ENCODE data around the gene SGIP1. TPM values are rescaled to one million over a fixed set of nuclear protein-coding genes. Genes with fewer than 3 reads are reported as not detected.

SGIP1 gene
- total RNA-seq, 2 donors from 2014 or later = 1.2 to 3.1 TPM

DNA sequence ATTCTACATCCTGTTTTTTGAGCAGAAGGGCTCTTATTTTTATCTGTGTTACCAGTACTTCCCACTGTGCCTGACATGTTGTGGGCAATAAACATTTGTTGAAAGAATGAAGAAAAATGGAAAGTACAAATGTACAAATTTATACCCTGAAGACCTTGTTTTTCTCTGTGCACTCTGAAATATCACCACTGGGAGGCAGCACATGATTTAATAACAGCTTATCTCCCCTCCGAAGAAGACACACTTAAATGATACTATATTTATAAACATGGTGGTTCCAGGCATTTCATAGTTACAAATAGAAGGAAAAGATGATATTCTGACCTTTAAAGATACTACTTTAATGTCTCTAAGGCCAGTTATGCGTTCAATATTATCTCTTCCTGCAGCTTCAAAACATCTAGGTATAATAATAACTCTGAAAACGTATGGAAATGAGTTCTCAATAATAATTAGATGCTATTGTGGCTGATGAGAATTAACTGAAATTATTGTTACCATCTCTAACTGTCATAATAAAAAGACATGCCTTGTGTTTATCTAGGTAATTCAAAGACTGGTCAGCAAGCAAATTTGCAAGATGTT, 231.1 kb downstream of the SGIP1 start:
- Histone ChIP-seq H3K27ac (no peak overlapping the region), H3K4me3 (no peak overlapping the region), H3K9ac (ENCODE audit: low read depth in 2 of 2, low read length in 2 of 2) (no peak overlapping the region), H3K9me3 (no peaks in the 10 kb centered on the region), H3K27me3 (no peaks in the 10 kb centered on the region), H3K4me1 (no peaks in the 10 kb centered on the region), H3K36me3 (no peaks in the 10 kb centered on the region)
- peak; percentile 59 for DNase-seq
- intact Hi-C loops (cut with DNase I) = loop anchor here (5.0 to 10.0 kb wide), 3 partner anchors 230 to 450 kb away; no protein-coding TSS in a partner anchor
- TF ChIP-seq, protein P1, sequence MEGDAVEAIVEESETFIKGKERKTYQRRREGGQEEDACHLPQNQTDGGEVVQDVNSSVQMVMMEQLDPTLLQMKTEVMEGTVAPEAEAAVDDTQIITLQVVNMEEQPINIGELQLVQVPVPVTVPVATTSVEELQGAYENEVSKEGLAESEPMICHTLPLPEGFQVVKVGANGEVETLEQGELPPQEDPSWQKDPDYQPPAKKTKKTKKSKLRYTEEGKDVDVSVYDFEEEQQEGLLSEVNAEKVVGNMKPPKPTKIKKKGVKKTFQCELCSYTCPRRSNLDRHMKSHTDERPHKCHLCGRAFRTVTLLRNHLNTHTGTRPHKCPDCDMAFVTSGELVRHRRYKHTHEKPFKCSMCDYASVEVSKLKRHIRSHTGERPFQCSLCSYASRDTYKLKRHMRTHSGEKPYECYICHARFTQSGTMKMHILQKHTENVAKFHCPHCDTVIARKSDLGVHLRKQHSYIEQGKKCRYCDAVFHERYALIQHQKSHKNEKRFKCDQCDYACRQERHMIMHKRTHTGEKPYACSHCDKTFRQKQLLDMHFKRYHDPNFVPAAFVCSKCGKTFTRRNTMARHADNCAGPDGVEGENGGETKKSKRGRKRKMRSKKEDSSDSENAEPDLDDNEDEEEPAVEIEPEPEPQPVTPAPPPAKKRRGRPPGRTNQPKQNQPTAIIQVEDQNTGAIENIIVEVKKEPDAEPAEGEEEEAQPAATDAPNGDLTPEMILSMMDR (IDR thresholded peaks at IDR 0.05) = peak; percentile 62

DNA sequence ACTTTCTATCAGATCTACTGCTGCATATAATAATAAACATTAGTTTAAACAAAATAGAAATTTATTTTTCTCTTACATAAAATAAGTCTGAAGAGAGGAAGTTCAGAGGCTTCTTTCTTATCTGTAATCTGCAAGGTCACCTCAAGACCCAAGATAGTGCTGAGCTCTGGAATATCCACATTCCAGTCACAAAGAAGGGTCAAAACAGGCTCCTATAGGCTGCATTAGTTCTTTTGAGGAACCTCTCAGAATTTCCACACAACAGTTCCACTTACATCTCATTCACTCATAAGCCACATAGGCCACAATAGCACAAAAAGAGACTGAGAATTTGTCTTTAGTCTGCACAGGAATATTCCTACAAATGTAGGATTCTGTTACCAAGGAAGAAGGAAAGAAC, 233.7 kb downstream of the SGIP1 start:
- no peak overlapping the region for H3K27ac ChIP-seq
- TF ChIP-seq, protein P1 (IDR thresholded peaks at IDR 0.05) = no peak
- H3K4me3 ChIP-seq = no peak overlapping the region
- no peaks in the 10 kb centered on the region for H3K36me3 ChIP-seq
- H3K4me1 ChIP-seq = no peaks in the 10 kb centered on the region
- intact Hi-C loops (cut with DNase I) = loop anchor here (10.0 kb wide), 2 partner anchors 227 to 447 kb away; no protein-coding TSS in a partner anchor
- H3K9me3 ChIP-seq = no peaks in the 10 kb centered on the region
- no peak overlapping the region for H3K9ac ChIP-seq (ENCODE audit: low read depth in 2 of 2, low read length in 2 of 2)
- no peak for DNase-seq
- H3K27me3 ChIP-seq = no peaks in the 10 kb centered on the region

DNA sequence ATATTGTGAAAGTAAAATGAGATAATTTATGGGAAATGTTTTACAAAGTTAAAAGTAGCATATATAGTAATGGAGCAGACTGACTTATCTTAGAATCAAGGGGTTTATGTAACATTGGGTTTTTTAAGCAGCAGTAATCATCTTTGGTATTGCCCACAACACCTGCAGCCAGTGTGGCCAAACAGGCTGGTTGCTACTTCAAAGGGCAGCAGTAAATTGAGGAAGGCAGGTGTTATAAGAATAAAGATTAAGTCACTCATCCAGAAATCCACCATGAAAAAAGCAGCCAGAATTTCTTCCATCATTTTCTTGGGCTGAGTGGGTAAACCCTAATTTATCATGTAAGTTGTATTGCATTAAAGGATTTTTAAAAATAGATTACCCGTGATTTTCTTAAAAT, 235.0 kb downstream of the SGIP1 start:
- H3K9ac ChIP-seq (ENCODE audit: low read depth in 2 of 2, low read length in 2 of 2) = no peak overlapping the region
- DNase-seq = no peak
- intact Hi-C loops (cut with DNase I) = loop anchor here (10.0 kb wide), 2 partner anchors 226 to 446 kb away; no protein-coding TSS in a partner anchor
- no peak overlapping the region for H3K4me3 ChIP-seq
- no peaks in the 10 kb centered on the region for H3K4me1 ChIP-seq
- TF ChIP-seq, protein P1 (IDR thresholded peaks at IDR 0.05) = no peak
- no peaks in the 10 kb centered on the region for H3K9me3 ChIP-seq
- H3K27ac ChIP-seq = no peak overlapping the region
- H3K27me3 ChIP-seq = no peaks in the 10 kb centered on the region
- H3K36me3 ChIP-seq = no peaks in the 10 kb centered on the region

DNA sequence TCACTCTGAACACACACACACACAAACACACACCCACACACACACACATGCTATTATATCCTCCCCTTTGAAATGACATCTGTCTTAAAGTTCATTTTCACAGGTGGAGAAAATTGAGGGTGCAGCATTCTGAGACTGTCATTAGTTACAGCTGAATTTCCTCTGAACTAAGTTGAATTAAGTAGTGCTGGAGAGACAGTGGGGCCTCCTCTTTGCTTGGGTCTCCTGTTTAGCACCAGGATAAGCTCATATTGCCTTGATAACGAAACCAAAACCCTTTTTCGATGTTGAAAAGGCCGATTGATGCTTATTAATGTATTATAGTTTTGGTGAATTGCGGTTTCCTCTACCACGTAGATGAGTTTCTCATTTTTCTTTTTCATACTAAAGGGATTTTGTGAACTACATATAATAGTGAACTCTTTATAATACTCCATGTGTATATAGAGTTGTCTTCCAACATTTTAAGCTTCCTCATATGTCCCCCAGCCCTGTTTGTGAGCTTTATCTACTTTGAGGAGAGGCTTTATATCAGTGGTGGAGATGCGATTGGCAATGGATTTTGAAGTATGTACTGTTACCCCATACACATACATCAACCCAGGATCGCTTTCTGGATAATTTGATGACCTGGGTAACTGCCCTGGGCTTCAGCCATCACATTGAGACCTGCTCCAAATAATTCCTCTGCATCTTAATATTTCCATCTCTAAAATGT, 235.7 kb downstream of the SGIP1 start:
- no peaks in the 10 kb centered on the region for H3K27me3 ChIP-seq
- TF ChIP-seq, protein P1 (IDR thresholded peaks at IDR 0.05) = no peak
- no peak for DNase-seq
- intact Hi-C loops (cut with DNase I) = loop anchor here (10.0 kb wide), 2 partner anchors 225 to 445 kb away; no protein-coding TSS in a partner anchor
- no peaks in the 10 kb centered on the region for H3K4me1 ChIP-seq
- H3K36me3 ChIP-seq = no peaks in the 10 kb centered on the region
- H3K9me3 ChIP-seq = no peaks in the 10 kb centered on the region
- no peak overlapping the region for H3K9ac ChIP-seq (ENCODE audit: low read depth in 2 of 2, low read length in 2 of 2)
- no peak overlapping the region for H3K27ac ChIP-seq
- H3K4me3 ChIP-seq = no peak overlapping the region

DNA sequence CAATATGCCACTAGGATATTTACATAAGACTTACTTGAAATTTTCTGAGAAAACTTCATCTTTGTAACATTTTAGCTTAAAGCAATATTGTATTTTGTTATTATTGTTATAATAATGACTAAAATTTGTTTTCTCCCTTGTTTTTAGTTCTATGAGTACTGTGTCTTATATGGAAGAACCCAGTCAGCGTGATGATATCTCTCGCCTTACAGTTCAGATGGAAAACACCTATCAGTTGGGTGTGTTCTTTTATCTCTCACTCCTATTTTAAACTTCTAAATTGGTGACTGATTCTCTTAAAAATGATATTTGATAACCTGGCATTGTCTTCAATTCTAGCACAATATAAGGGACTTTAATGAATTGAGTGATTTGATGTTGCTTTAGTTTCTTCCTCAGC, 236.3 kb downstream of the SGIP1 start:
- TF ChIP-seq, protein P1 (IDR thresholded peaks at IDR 0.05) = no peak
- Histone ChIP-seq H3K4me3 (no peak overlapping the region), H3K9ac (ENCODE audit: low read depth in 2 of 2, low read length in 2 of 2) (no peak overlapping the region), H3K4me1 (no peaks in the 10 kb centered on the region), H3K36me3 (no peaks in the 10 kb centered on the region), H3K9me3 (no peaks in the 10 kb centered on the region), H3K27ac (no peak overlapping the region), H3K27me3 (no peaks in the 10 kb centered on the region)
- DNase-seq = no peak
- intact Hi-C loops (cut with DNase I) = no loop called here

Data from colonic mucosa (tissue), 4 donors.